SU-DHL-6 (cell line): Measurements from ENCODE around the gene CCDC126.
"Not testable (repeated sequence)": the region's sequence is repeated elsewhere in the genome, so short reads cannot be mapped to it uniquely, and the experiment has no call there.

Experiments used
- H2AFZ ChIP-seq: fragments of 200-600 bp; sonication (generic); 2 replicates; pipeline ENCODE4 v1.6.1; 2014; ENCODE audit warnings: low read depth, mild to moderate bottlenecking, moderate library complexity, mixed read lengths, antibody characterized with exemption, low read length; ENCODE audit not compliant: severe bottlenecking
- H3F3A ChIP-seq: fragments of 200-600 bp; shearing (Covaris generic); 2 replicates; pipeline ENCODE4 v1.6.0; 2016; ENCODE audit warnings: antibody characterized with exemption, mild to moderate bottlenecking; ENCODE audit not compliant: insufficient read depth
- H3K27ac ChIP-seq: fragments of 200-600 bp; sonication (generic); 2 replicates; pipeline ENCODE4 v1.5.1; 2016; ENCODE audit warnings: low read depth, mild to moderate bottlenecking, low read length, moderate library complexity, mixed read lengths
- H3K27me3 ChIP-seq: fragments of 200-600 bp; sonication (generic), shearing (Covaris generic); 2 replicates; pipeline ENCODE4 v1.6.0; 2014; ENCODE audit warnings: mild to moderate bottlenecking, low read length
- H3K36me3 ChIP-seq: fragments of 200-600 bp; sonication (generic); 2 replicates; pipeline ENCODE4 v1.6.1; 2014; ENCODE audit warnings: mild to moderate bottlenecking, low read length, mixed read lengths
- H3K4me2 ChIP-seq: fragments of 300-600, 200-600 bp; shearing (Covaris generic), sonication (generic); 2 replicates; pipeline ENCODE4 v1.6.0; 2014; ENCODE audit warnings: low read length, low read depth, mild to moderate bottlenecking; ENCODE audit not compliant: poor library complexity, severe bottlenecking
- H3K4me3 ChIP-seq: fragments of 200-600 bp; sonication (generic); 2 replicates; pipeline ENCODE4 v1.5.1; 2014; ENCODE audit warnings: antibody characterized with exemption, low read length, mild to moderate bottlenecking, mixed read lengths; ENCODE audit not compliant: insufficient read depth, poor library complexity, severe bottlenecking
- H3K79me2 ChIP-seq: fragments of 200-600 bp; sonication (generic); 2 replicates; pipeline ENCODE4 v1.6.1; 2014; ENCODE audit warnings: mild to moderate bottlenecking, low read length, moderate library complexity; ENCODE audit not compliant: insufficient read depth
- H3K9ac ChIP-seq: fragments of 200-600 bp; sonication (generic); 2 replicates; pipeline ENCODE4 v1.7.0; 2014; ENCODE audit warnings: mild to moderate bottlenecking, low read length
- H3K9me2 ChIP-seq: fragments of 200-600 bp; sonication (generic); replicated peaks from 2 replicates; pipeline ENCODE4 v1.6.1; 2014; ENCODE audit warnings: low read length; ENCODE audit not compliant: insufficient read depth
- H3K9me3 ChIP-seq: fragments of 200-600 bp; sonication (generic); 2 replicates; pipeline ENCODE4 v1.6.1; 2014; ENCODE audit warnings: low read length, mixed read lengths; ENCODE audit not compliant: insufficient read depth
- H4K20me1 ChIP-seq: fragments of 200-600 bp; sonication (generic); 2 replicates; pipeline ENCODE4 v1.6.1; 2014; ENCODE audit warnings: low read depth, mild to moderate bottlenecking, antibody characterized with exemption, low read length, moderate library complexity, mixed read lengths
- EZH2phosphoT487 ChIP-seq: fragments of 200-600 bp; sonication (generic), shearing (Covaris generic); conservative IDR thresholded peaks from 2 replicates; pipeline ENCODE4 v1.6.1; 2018; ENCODE audit warnings: mild to moderate bottlenecking, antibody characterized with exemption, low read length, moderate library complexity, mixed read lengths
- TF ChIP-seq, protein P1 (sequence below): fragments of 200-600 bp; sonication (generic); IDR thresholded peaks from one replicate; pipeline ENCODE4 v1.5.1; 2017; ENCODE audit warnings: antibody characterized with exemption, mild to moderate bottlenecking, low read length, moderate library complexity; ENCODE audit not compliant: insufficient read depth, poor library complexity, severe bottlenecking

CCDC126 gene

DNA sequence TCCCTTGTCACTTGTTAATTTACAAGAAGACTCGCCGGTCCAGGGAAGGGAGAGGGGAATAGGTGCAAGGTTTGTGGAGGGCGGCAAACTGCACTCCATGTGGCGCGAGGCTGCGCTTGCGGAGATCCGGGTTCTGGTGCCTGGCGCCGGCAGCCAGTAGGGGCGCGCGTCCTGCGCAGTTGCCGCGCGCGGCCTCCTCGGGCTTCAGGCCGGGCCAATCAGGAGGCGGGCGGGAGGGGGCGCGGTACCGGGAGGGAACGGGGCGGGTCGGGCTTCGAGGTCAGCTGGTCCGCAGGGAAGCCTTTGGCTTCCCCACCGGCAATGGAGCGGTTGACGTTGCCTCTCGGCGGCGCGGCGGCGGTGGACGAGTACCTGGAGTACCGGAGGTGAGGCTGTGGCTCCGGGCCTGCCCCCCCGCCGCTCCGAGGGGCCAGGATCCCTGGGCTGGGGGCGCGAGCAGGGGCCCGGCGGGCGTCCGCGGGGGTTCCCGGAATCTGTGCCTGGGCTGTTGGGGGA is 82.8 kb downstream of the CCDC126 start, which contains the start of gene FAM221A:
TSS of gene FAM221A (plus strand) at position 302 of the 516 bp plus-strand sequence. CDS start at position 322, 20 bp downstream.
- Histone ChIP-seq H3K27ac (no peak within 1 kb of the TSS), H4K20me1 (no peaks in the 10 kb centered on the region)

DNA sequence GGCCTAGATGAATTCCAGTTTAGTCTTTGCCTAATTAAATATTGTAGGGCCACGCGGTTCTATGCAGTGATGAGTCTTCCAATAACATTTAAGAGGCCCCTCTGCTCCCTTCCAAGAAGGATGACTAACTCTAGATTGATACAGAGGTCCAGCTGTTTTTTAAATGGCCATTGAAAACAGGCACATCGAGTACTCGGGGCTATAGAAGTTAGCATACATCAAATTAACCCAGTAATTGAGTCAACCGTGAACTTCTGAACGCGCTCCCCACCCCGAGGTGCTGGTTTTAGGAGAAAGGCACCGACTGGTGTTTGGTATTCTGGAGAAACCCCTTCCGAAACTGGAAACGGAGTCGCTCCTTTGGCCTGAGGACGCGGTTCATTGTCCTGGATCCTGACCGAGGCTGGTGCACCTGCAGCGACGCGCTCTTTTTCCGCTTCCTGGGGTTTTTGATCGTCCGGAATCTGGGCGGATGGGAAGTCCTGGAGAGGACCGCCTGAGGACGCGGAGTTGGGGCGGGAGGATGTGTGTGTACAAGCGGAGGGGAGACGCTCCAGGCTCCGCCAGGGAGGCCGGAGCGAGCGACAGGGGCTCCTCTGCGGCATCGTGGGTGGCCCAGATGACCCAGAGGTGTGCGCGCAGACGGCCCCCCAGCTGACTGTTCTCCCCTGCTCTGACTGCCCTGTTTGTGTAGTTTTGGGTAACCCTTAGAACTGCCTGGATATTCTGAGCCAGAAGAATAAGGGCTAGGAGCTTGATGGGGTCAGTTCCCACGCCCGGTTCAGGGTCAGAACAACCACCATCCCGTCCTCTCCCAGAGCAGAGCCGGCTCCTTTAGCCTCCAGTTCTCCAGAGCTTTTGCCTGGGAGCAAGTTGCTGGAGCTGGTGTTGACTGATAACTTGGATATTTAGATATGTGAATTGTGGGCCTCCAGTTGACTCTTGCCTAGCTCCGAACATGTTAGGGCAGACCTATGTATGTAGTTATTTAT is 83.5 kb downstream of the CCDC126 start:
- H3F3A ChIP-seq = no peaks in the 10 kb centered on the region
- TF ChIP-seq, protein P1, sequence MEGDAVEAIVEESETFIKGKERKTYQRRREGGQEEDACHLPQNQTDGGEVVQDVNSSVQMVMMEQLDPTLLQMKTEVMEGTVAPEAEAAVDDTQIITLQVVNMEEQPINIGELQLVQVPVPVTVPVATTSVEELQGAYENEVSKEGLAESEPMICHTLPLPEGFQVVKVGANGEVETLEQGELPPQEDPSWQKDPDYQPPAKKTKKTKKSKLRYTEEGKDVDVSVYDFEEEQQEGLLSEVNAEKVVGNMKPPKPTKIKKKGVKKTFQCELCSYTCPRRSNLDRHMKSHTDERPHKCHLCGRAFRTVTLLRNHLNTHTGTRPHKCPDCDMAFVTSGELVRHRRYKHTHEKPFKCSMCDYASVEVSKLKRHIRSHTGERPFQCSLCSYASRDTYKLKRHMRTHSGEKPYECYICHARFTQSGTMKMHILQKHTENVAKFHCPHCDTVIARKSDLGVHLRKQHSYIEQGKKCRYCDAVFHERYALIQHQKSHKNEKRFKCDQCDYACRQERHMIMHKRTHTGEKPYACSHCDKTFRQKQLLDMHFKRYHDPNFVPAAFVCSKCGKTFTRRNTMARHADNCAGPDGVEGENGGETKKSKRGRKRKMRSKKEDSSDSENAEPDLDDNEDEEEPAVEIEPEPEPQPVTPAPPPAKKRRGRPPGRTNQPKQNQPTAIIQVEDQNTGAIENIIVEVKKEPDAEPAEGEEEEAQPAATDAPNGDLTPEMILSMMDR = no peak
- no peak for TF ChIP-seq EZH2phosphoT487
- no peaks in the 10 kb centered on the region for H4K20me1 ChIP-seq
- peak overlapping the region; percentile 63 for H3K4me3 ChIP-seq
- H3K79me2 ChIP-seq = no peaks in the 10 kb centered on the region
- no peaks in the 10 kb centered on the region for H3K36me3 ChIP-seq
- peak overlapping the region; percentile 84 for H2AFZ ChIP-seq
- H3K9me3 ChIP-seq = no peaks in the 10 kb centered on the region
- peak overlapping the region; percentile 61 for H3K9ac ChIP-seq
- H3K27ac ChIP-seq = no peak overlapping the region
- H3K4me2 ChIP-seq = peak overlapping the region; percentile 61
- no peaks in the 10 kb centered on the region for H3K27me3 ChIP-seq
- no peaks in the 10 kb centered on the region for H3K9me2 ChIP-seq

More for the DNA sequence above, 82.8 kb downstream of the CCDC126 start, which contains the start of gene FAM221A:
- H3K4me3 ChIP-seq = peak within 1 kb of the TSS; percentile 63
- H3K27me3 ChIP-seq = no peaks in the 10 kb centered on the region
- TF ChIP-seq, protein P1 = peak; percentile 53
- TF ChIP-seq EZH2phosphoT487 = no peak
- H3K9me3 ChIP-seq = no peaks in the 10 kb centered on the region
- peak within 1 kb of the TSS; percentile 61 for H3K4me2 ChIP-seq
- peak within 1 kb of the TSS; percentile 61 for H3K9ac ChIP-seq
- H3K9me2 ChIP-seq = no peaks in the 10 kb centered on the region
- H3F3A ChIP-seq = no peaks in the 10 kb centered on the region
- no peaks in the 10 kb centered on the region for H3K36me3 ChIP-seq
- no peaks in the 10 kb centered on the region for H3K79me2 ChIP-seq
- H2AFZ ChIP-seq = peak within 1 kb of the TSS; percentile 84

DNA sequence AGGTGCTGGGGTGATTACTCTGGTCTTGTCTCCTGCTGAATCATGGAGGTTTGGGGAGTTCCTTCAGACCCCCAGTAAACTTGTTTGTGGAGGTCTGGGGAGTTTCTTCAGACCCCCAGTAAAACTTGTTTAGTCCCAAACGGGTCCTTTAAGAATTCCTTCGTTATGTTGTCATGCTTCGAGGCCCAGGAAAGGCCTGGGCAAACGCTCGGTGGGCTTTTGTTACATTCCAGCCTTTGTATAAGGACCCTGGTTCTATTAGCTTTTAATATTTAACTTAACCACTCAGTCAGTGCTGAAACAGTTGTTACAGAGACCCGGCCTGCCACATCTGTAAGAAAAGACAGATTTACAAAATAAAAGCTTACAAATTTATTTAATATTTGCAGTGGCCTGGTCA is 86.9 kb downstream of the CCDC126 start:
- H4K20me1 ChIP-seq, H3K27ac ChIP-seq, H3F3A ChIP-seq: not testable (repeated sequence)

More for the DNA sequence above, 86.9 kb downstream of the CCDC126 start:
- not testable (repeated sequence) for H3K4me2 ChIP-seq, H3K36me3 ChIP-seq, H3K79me2 ChIP-seq, H2AFZ ChIP-seq, H3K9ac ChIP-seq, H3K9me2 ChIP-seq, H3K4me3 ChIP-seq, H3K27me3 ChIP-seq, H3K9me3 ChIP-seq
